ENCODE data around the gene ANKRD44. TPM values are rescaled to one million over a fixed set of nuclear protein-coding genes. Genes with fewer than 3 reads are reported as not detected.

Gene ANKRD44
- polyA plus RNA-seq, 1 experiment: 14.7 TPM

- DNase-seq (ENCODE audit: low read depth, low spot score): no peak
- Histone ChIP-seq H3K9me3 (ENCODE audit: control insufficient read depth, insufficient read depth, low read length) (peaks cover 3% of the 10 kb centered on the region; the same call in 1 of the 2 replicates), H3K27ac (ENCODE audit: low read depth, low read length) (no peak overlapping the region), H3K27me3 (ENCODE audit: control insufficient read depth, insufficient read depth, low read length) (no peaks in the 10 kb centered on the region), H3K4me3 (ENCODE audit: low read depth, low read length) (no peak overlapping the region)
- ChIA-PET POLR2A (no interaction called here), CTCF (no interaction called here)
- TF ChIP-seq CTCF (IDR thresholded peaks at IDR 0.05; ENCODE audit: low read depth, low read length): no peak
Measured at GRCh38 chr2:196963043-196963442, 347.5 kb downstream of the ANKRD44 start.

- no peaks in the 10 kb centered on the region for H3K9me3 ChIP-seq (ENCODE audit: control insufficient read depth, insufficient read depth, low read length)
- no peak for TF ChIP-seq CTCF (IDR thresholded peaks at IDR 0.05; ENCODE audit: low read depth, low read length)
Measured at GRCh38 chr2:196962325-196962724, 348.3 kb downstream of the ANKRD44 start.

GRCh38 chr2:196961889-196962288 is 348.7 kb downstream of the ANKRD44 start:
- Histone ChIP-seq H3K27me3 (ENCODE audit: control insufficient read depth, insufficient read depth, low read length) (no peaks in the 10 kb centered on the region), H3K9me3 (ENCODE audit: control insufficient read depth, insufficient read depth, low read length) (no peaks in the 10 kb centered on the region), H3K4me3 (ENCODE audit: low read depth, low read length) (no peak overlapping the region), H3K27ac (ENCODE audit: low read depth, low read length) (no peak overlapping the region)
- no peak for DNase-seq (ENCODE audit: low read depth, low spot score)
- TF ChIP-seq CTCF (IDR thresholded peaks at IDR 0.05; ENCODE audit: low read depth, low read length): no peak
- CTCF ChIA-PET: interaction anchor here (0.8 kb wide), 1 partner anchor 151 kb away, joined by 3 read pairs; no protein-coding TSS in a partner anchor
- POLR2A ChIA-PET: no interaction called here

More at GRCh38 chr2:196962325-196962724, 348.3 kb downstream of the ANKRD44 start:
- ChIA-PET CTCF (interaction anchor here (0.8 kb wide), 1 partner anchor 150 kb away, joined by 3 read pairs; no protein-coding TSS in a partner anchor), POLR2A (no interaction called here)
- H3K27me3 ChIP-seq (ENCODE audit: control insufficient read depth, insufficient read depth, low read length): no peaks in the 10 kb centered on the region
- DNase-seq (ENCODE audit: low read depth, low spot score): no peak
- H3K4me3 ChIP-seq (ENCODE audit: low read depth, low read length): no peak overlapping the region
- H3K27ac ChIP-seq (ENCODE audit: low read depth, low read length): no peak overlapping the region

GRCh38 chr2:196959734-196960338 is 350.7 kb downstream of the ANKRD44 start:
- DNase-seq (ENCODE audit: low read depth, low spot score): no peak

More at GRCh38 chr2:196959734-196960338, 350.7 kb downstream of the ANKRD44 start:
- CTCF ChIA-PET: no interaction called here
- Histone ChIP-seq H3K9me3 (ENCODE audit: control insufficient read depth, insufficient read depth, low read length) (no peaks in the 10 kb centered on the region), H3K27me3 (ENCODE audit: control insufficient read depth, insufficient read depth, low read length) (no peaks in the 10 kb centered on the region), H3K4me3 (ENCODE audit: low read depth, low read length) (no peak overlapping the region), H3K27ac (ENCODE audit: low read depth, low read length) (no peak overlapping the region)
- POLR2A ChIA-PET: interaction anchor here (0.8 kb wide), 1 partner anchor 34 kb away, joined by 3 read pairs; no protein-coding TSS in a partner anchor
- TF ChIP-seq CTCF (IDR thresholded peaks at IDR 0.05; ENCODE audit: low read depth, low read length): no peak

Measured in AG04450 (cell line).